HG02840 (cell line): ENCODE data around the gene FLYWCH2.

ENCODE experiments used
- ATAC-seq: cut with Tn5 transposase; IDR thresholded peaks from one replicate; pipeline ENCODE4 v1.9.1; 2021; ENCODE audit warnings: mild to moderate bottlenecking, moderate library complexity, moderate number of reproducible peaks; ENCODE audit not compliant: unreplicated experiment, low FRiP score

FLYWCH2 gene

DNA sequence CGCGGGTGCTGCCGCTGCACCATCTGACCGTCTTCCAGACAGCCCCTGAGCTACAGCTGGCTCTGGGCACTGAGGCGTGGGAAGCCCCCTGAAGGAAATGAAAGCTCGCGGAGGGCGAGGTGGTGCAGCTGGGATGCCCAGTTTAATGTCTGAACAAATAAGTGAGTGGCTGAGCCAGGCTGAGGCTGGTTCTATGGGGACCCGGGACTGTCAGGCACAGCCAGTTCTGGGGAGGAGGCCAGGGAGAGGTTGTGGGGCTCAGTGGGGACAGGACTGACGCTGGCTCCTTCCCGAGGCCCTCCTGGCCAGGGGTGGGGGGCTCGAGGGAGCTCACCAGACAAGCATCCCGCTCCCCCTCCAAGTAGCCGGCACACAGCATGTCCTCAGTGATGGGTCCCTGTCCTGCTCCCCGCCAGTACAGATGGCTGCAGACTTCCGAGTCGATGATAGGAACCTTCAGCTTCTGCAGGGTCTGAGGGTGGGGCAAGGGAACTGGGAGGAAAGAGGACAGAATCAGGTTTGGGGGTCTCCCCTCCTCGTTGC, 29.4 kb upstream of the FLYWCH2 start:
- ATAC-seq = no peak

GRCh38 chr16:2854700-2855309, 28.2 kb upstream of the FLYWCH2 start:
- ATAC-seq = no peak

DNA sequence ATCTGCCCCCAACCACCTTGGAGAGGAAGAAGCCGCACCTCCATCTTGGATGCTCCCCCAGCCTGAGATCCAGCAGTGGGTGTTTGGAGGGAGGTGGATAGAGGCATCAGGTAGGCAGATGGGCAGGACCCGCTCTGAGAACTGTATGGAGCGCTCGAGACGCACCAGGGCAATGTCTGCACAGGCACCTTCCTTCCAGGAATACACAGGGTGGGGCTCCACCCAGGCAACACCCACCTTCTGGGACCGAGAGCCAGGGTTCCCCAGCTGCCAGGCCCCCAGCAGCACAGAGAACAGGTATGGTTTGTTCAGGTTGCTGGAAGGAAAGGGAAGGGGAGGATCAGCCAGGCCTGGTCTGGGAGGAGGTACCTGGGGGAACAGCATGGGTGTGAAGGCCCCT, 27.5 kb upstream of the FLYWCH2 start:
- no peak for ATAC-seq

GRCh38 chr16:2856061-2856670, 26.8 kb upstream of the FLYWCH2 start:
- no peak for ATAC-seq

DNA sequence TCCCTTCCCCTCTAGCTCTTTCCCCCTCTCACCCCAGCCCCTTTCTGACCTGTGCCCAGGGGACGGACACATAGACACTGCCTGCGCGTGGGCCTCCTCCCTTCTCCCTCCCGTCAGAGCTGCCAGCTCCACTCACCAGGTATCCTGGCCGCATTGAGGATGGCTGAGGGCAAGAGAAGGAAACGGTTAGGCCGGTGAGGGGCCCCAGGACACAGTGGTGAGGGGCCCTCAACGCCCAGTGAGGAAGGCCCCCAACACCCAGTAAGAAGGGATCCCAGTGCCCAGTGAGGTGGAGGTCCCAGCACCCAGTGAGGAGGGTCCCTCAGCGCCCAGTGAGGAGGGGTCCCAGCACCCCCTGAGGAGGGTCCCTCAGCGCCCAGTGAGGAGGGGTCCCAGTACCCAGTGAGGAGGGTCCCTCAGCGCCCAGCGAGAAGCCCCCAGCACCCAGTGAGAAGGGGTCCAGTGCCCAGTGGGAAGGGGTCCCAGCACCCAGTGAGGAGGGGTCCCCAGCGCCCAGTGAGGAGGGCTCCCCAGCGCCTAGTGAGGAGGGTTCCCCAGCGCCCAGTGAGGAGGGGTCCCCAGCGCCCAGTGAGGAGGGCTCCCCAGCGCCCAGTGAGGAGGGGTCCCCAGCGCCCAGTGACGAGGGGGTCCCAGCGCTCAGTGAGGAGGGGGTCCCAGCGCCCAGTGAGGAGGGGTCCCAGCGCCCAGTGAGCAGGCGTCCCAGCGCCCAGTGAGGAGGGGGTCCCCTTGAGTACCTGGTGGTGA, 26.1 kb upstream of the FLYWCH2 start:
- ATAC-seq = no peak

DNA sequence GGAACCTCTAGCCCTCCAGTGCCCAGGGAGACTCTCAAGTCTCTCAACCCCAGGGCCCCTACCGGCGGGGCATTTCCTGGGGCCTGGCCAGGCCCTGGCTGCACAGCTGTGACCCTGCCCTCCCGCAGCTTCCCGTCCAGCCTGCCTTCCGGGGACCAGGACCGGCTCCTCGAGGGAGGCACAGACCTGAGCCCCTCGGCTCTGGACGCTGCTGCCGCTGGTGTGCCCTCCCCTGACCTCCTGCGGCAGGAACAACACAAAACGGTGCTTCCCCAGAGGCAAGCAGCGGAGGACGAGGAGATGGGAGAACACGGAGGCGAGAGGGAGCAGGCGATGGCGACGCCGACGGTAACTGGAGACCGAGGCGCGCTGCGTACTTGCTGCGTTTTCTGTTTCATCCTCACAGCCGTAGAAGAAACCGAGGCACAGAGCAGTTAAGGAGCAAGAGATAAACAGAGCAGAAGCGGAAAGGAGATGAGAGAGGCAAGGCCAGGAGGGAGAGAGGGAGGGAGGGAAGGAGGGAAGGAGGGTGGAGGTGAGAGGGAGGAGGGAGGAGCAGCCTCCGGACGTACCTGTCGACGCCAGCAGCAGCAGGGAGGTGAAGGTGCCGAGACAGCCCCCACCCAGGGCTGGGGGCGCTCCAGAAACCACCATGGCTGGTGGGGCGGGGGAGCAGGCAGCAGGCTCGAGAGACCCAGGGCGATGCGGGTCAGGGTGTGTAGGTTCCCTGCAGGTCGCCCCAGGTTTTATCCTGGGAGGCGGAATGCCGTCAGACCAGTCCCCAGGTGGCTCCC, 25.4 kb upstream of the FLYWCH2 start, which contains the start of gene PRSS22:
TSS of gene PRSS22 (minus strand) at position 720 of the 794 bp plus-strand sequence. CDS start at position 654, 66 bp downstream.
- ATAC-seq = no peak

GRCh38 chr16:2858245-2859025, 24.6 kb upstream of the FLYWCH2 start:
- ATAC-seq = no peak

DNA sequence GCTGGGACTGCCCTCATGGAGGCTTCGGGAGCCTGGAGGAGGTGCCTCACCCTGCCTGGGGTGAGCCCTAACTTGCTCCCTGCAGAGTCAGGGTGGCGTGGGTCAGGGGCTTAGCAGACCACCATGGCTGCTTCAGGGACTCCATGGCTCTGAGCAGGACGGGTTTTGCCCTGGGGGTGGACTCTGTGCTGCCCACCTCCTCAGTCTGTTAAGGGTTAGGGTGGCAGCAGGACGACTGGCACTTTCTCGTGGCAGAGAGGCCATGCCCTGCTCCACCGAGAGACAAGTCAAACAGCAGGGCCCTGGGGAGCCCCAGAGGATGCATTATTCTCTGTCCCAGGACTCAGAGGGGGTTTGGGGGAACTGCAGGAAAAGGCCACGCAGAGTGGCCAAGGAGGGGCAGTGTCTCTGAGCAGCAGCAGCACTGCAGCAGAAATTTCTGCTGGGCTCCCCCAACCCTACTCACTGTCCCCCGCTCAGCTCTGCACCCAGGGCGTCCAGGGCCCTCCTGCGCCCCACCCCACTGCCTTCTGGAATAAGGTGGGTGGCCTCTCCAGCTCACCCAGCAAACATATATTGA, 23.2 kb upstream of the FLYWCH2 start:
- ATAC-seq = no peak

- ATAC-seq = no peak
Measured at GRCh38 chr16:2860826-2861567, 22.0 kb upstream of the FLYWCH2 start.

GRCh38 chr16:2865651-2866050, 17.4 kb upstream of the FLYWCH2 start:
- no peak for ATAC-seq

GRCh38 chr16:2866431-2866830, 16.6 kb upstream of the FLYWCH2 start:
- ATAC-seq = no peak

DNA sequence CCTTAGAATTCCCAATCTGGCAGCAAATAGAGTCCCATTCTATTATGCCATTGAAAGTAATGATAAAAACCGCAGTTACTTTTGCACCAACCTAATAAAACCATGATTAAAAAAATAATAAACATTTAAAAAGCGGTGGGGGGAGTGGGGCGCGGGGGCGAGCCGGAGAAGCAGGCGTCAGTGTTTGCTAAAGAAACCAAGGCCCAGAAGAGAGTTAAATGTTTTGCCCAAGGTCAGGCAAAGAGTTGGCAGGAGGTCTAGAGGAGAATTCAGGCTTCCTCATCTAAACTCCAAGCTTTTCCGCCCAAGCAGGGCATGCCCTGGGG, 15.4 kb upstream of the FLYWCH2 start:
- no peak for ATAC-seq

- peak; percentile 85 for ATAC-seq
Measured at GRCh38 chr16:2867987-2868789, 14.8 kb upstream of the FLYWCH2 start.

- no peak for ATAC-seq
Measured at GRCh38 chr16:2871926-2872325, 11.1 kb upstream of the FLYWCH2 start.

- no peak for ATAC-seq
Measured at GRCh38 chr16:2874032-2874911, 8.7 kb upstream of the FLYWCH2 start.

DNA sequence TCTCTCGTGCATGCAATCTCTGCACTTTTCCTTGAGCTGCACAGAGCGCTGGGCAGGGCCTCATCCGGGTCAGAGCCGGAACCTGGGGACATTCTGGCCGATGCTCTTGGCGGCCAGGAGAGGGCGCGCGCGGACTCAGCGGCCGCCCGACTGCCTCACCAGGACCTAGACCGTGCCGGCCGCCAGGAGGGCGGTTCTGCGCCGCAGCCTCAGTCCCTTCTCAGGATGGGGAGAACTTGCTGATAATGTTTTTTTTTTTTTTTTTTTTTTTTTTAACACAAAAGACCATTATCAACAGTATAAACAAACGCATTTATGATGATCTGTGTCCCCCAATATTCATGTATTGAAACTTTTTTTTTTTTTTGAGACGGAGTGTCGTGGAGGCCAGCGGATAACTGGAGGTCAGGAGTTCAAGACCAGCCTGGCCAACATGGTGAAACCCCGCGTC, 8.1 kb upstream of the FLYWCH2 start:
- ATAC-seq = no peak

DNA sequence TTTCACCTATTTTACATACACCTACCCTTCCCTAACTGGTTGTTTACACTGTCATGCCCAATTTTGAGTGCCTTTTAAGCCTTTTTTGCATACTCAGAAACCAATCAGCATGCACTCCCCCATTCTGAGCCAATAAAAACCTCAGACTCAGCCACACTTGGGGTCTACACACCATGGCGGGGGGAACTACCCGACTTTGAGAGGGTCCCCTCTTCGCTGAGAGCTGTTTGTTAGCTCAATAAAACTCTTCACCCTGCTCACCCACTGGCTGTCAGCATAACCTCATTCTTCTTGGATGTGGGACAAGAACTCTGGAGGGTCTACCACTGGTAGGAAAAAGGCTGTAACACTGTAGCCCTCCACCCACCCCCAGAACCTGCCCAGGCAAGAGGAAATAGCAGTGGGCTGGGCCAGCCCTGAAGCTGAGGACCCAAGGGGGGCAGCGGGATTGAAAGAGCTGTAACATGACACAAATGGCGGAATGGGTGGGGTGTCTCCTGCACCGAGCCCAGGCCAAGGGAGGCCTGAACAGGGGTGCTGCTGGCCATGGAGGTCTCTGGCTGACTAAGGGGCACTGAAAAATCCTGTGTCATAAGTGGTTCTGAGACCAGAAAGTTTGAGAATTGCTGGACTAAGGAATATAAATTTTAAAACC, 3.0 kb upstream of the FLYWCH2 start:
- no peak for ATAC-seq
